ENCODE measurements around the gene SRI. TPM values are rescaled to one million over a fixed set of nuclear protein-coding genes. Genes with fewer than 3 reads are reported as not detected.
"Not testable (repeated sequence)": the region's sequence is repeated elsewhere in the genome, so short reads cannot be mapped to it uniquely, and the experiment has no call there.

The SRI gene, protein sequence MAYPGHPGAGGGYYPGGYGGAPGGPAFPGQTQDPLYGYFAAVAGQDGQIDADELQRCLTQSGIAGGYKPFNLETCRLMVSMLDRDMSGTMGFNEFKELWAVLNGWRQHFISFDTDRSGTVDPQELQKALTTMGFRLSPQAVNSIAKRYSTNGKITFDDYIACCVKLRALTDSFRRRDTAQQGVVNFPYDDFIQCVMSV
- total RNA-seq (2014; rRNA removed; shearing (Covaris generic)), result 155 and 163 TPM in 2 replicates

DNA sequence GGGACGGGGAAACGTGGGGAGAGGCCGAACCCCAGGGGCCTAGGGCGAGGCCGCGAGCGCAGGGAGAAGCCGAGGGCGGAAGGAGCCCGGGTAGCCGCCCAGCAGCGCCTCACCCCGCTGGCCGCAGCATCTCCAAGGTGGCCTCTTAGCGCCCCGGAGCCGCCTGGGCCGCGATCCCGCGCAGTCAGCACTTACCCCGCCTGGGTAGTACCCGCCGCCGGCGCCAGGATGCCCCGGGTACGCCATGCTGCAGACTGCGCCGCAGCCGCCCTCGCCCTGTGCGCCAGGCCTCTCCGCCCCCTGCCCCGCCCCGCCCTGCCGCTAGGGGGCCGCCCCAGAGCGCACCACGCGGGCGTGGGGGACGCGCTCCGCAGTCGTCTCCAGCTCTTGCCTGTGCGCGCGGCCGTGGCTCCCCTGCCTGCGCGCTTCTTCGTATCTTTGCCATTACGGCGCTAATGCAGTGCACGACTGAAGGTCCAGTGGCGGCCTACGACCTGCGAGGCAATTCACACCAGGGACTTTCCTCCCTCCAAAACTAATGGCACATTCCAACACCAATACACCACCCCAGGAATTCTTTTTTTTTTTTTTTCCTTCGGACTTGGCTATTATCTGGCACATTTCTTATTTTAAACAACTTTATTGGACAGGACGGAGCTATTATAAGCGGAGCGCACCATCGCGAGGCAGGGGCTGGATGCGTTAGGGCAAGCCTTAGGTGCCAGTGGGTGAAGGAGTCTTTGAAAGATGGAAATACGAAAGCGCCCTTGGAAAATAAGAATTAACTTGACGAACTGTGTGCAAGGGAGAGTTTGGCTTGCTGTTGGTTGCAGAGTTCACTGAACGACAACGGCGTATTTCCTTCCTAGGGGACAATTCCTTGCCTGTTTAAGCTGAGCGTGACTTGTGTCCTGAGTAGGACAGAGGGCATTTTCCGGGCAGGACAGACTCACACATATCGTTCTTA is at the start of gene SRI:
Gene SRI, minus strand, starts transcription at position 258 of the 967 bp plus-strand sequence. Its CDS starts 12 bp downstream, at position 246.
- Histone ChIP-seq H3K9me3 (replicated peaks) (no peaks in the 10 kb centered on the region), H3K4me1 (no peaks in the 10 kb centered on the region), H3K4me3 (peak within 1 kb of the TSS; percentile 98), H3K36me3 (peaks cover 18% of the 10 kb centered on the region; the same call in 1 of the 2 replicates), H3K27me3 (no peaks in the 10 kb centered on the region), H3K27ac (peak within 1 kb of the TSS; percentile 72)
- peak; percentile 86 to 91 for DNase-seq

DNA sequence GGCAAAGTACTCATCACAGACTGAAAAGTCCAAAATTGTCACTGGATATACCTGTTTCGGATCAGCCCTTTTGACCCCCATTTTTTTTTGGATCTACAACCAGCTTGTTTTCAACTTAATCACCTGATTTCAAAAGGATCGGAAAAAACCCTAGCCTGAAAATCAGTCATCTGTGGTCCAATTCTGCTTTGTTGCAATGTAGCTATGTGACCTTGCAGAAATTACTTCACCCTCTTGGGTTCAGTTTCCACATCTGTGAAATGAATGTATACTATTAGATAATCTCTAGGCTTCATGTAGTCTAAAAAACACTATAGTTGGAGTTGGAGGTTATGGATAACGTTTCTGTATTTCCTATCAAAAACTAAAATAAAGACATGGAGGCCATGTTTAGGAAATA is 49.7 kb upstream of the SRI start:
- Histone ChIP-seq H3K9me3 (replicated peaks) (no peaks in the 10 kb centered on the region), H3K4me3 (no peak overlapping the region), H3K36me3 (no peaks in the 10 kb centered on the region), H3K27me3 (no peaks in the 10 kb centered on the region), H3K4me1 (no peaks in the 10 kb centered on the region; the same call in 1 of the 2 replicates), H3K27ac (no peak overlapping the region)
- no peak for DNase-seq

DNA sequence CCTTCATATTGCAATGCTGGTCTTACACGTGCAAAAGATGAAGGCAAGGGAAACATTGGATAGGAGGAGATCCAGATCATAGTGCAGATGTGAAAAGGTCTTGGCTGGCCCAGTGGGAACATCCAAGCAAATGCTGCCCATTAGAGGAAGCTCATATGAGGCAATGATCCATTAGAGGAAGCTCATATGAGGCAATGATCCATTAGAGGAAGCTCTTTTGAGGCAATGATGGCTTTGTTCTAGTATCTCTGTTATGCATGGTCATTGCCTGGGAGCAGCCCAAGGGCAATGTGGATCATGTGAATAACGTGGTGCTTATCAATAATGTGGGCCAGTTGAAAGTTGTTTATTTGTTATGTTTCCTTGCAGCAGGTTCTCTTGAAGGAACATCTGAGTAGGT is 49.0 kb upstream of the SRI start:
- H3K4me3 ChIP-seq, result no peak overlapping the region
- no peaks in the 10 kb centered on the region for H3K9me3 ChIP-seq (replicated peaks)
- DNase-seq, result no peak
- no peak overlapping the region for H3K27ac ChIP-seq
- H3K4me1 ChIP-seq, result no peaks in the 10 kb centered on the region; the same call in 1 of the 2 replicates
- H3K27me3 ChIP-seq, result no peaks in the 10 kb centered on the region
- no peaks in the 10 kb centered on the region for H3K36me3 ChIP-seq

DNA sequence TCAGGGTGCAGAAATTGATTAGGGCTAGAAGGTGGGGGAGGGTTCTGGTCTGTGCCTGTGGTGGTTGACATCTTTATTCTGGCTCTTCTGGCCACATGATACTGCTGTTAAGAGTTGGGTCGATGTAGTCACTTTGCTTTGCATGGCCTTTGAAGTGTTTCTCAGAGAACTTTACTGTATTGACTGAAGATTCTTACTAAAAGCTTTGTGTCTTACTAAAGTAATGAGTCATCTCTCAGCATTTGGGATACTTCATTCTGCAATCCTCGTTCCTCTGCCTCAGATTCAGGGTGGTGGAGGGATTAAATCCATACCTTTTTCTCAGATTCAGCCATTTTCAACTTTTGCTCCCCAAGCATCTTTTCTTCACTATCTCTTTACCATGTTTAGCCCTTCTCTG is 48.2 kb upstream of the SRI start:
- Histone ChIP-seq H3K4me3 (no peak overlapping the region), H3K27ac (no peak overlapping the region), H3K36me3 (no peaks in the 10 kb centered on the region), H3K9me3 (replicated peaks) (no peaks in the 10 kb centered on the region), H3K4me1 (no peaks in the 10 kb centered on the region; the same call in 1 of the 2 replicates), H3K27me3 (no peaks in the 10 kb centered on the region)
- no peak for DNase-seq

DNA sequence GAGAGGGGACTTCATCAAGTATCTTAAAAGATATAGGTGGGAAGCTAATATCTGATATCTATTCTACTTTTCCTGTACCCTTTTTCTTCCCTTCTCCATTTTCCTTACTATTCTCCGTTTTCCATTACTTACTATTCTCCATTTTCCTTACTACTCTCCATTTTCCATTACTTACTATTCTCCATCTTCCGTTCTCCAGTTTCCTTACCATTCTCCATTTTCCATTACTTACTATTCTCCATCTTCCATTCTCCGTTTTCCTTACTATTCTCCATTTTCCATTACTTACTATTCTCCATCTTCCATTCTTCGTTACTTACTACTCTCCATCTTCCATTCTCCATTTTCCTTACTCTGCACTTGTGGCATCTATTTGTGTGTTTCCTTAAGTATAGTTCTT is 47.6 kb upstream of the SRI start:
- Histone ChIP-seq H3K27me3 (no peaks in the 10 kb centered on the region), H3K27ac (no peak overlapping the region), H3K9me3 (replicated peaks) (no peaks in the 10 kb centered on the region), H3K4me3 (no peak overlapping the region), H3K36me3 (no peaks in the 10 kb centered on the region), H3K4me1 (no peaks in the 10 kb centered on the region; the same call in 1 of the 2 replicates)
- peak in 1 of 2 experiments; percentile 36 for DNase-seq

DNA sequence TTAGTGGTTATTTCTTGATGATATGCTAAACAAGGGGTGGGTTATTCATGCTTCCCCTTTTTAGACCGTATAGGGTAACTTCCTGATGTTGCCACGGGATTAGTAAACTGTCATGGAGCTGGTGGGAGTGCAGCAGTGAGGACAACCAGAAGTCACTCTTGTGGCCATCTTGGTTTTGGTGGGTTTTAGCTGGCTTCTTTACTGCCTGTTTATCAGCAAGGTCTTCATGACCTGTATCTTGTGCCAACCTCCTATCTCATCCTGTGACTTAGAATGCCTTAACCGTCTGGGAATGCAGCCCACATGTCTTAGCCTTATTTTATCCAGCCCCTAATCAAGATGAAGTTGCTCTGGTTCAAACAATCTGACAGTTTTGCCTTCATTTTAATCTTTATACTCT is 45.1 kb upstream of the SRI start:
- H3K27ac ChIP-seq; H3K36me3 ChIP-seq; H3K4me1 ChIP-seq; DNase-seq; H3K9me3 ChIP-seq (replicated peaks); H3K4me3 ChIP-seq; H3K27me3 ChIP-seq: not testable (repeated sequence)

DNA sequence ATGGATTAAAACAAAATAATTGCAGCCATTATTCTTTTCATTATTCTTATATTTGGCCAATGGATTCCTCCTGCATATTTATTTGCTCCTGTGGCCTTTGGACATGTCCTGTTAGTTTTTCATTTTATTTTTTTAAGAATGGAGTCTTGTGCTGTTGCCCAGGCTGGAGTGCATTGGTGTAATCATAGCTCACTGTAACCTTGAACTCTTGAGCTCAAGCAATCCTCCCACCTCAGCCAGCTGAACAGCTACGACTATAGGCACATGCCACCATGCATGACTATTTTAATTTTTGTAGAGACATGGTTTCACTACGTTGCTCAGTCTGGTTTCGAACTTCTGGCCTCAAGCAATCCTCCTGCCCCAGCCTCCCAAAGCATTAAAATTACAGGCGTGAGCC is 42.7 kb upstream of the SRI start:
- Histone ChIP-seq H3K27me3 (no peaks in the 10 kb centered on the region), H3K27ac (no peak overlapping the region), H3K9me3 (replicated peaks) (no peaks in the 10 kb centered on the region), H3K36me3 (no peaks in the 10 kb centered on the region), H3K4me3 (no peak overlapping the region), H3K4me1 (no peaks in the 10 kb centered on the region; the same call in 1 of the 2 replicates)
- no peak for DNase-seq

GRCh38 chr7:88260719-88261118 is 40.9 kb upstream of the SRI start:
- Histone ChIP-seq H3K36me3 (no peaks in the 10 kb centered on the region), H3K4me1 (no peaks in the 10 kb centered on the region; the same call in 1 of the 2 replicates), H3K27me3 (no peaks in the 10 kb centered on the region), H3K27ac (no peak overlapping the region), H3K9me3 (replicated peaks) (no peaks in the 10 kb centered on the region), H3K4me3 (no peak overlapping the region)
- DNase-seq, result no peak

DNA sequence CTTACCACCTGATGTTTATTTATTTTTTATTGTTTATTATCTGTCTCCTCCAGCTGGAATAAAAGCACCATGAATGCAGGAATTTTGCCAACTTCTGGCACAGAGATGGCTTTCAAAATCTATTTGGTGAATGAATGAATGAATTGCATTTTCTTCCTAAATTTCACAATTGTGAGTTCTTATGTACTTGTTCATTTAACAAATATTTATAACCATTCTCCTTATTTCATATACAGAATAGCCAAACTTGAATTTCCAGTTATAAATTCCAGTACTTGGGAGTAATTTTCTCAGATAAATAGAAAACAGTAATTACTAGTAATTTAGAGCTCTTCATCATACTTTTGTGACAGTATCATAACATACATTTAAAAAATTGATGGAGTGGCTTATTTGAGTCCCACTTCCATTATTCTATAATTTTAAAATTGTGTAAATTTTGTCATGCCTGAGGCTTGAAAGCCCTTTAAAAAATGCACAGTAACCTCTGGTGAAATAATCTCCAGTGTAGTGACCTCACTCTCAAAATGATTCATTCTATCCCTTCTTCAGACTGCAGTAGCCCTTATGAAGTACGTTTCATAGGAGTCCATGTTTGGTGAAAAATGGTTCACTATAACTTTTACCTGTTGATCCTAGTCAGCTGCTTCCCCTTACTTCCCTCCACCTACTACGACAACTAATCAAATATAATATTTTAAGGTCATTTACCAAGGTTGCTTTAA is 40.0 kb upstream of the SRI start:
- Histone ChIP-seq H3K27me3 (no peaks in the 10 kb centered on the region), H3K36me3 (no peaks in the 10 kb centered on the region), H3K9me3 (replicated peaks) (no peaks in the 10 kb centered on the region), H3K27ac (no peak overlapping the region), H3K4me1 (no peaks in the 10 kb centered on the region; the same call in 1 of the 2 replicates), H3K4me3 (no peak overlapping the region)
- no peak for DNase-seq

GRCh38 chr7:88258296-88258695 is 38.5 kb upstream of the SRI start:
- not testable (repeated sequence) for H3K4me3 ChIP-seq; DNase-seq; H3K27ac ChIP-seq; H3K27me3 ChIP-seq; H3K9me3 ChIP-seq (replicated peaks); H3K36me3 ChIP-seq; H3K4me1 ChIP-seq

DNA sequence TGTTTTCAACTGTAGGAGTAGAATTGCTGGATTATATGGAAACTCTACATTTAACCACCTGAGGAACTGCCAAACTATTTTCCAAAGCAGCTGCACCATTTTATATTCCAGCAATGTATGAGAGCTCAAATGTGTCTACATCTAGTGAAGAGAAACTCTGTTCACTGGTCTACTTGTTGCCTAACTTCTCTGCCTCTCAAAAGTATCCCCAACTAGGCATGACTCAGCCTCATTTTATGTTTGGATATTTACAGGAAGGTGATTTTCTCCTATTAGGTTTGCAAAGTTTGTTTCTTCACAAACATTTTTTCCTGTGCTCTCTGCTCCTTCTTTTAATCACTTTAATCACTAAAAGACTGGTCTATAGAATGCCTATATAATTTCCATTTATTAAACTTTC is 37.1 kb upstream of the SRI start:
- no peak overlapping the region for H3K27ac ChIP-seq
- no peaks in the 10 kb centered on the region for H3K4me1 ChIP-seq
- no peak for DNase-seq
- H3K27me3 ChIP-seq, result no peaks in the 10 kb centered on the region
- H3K9me3 ChIP-seq (replicated peaks), result peaks cover 7% of the 10 kb centered on the region
- no peak overlapping the region for H3K4me3 ChIP-seq
- no peaks in the 10 kb centered on the region for H3K36me3 ChIP-seq

GRCh38 chr7:88254721-88255424 is 35.0 kb upstream of the SRI start:
- no peak for DNase-seq
- no peaks in the 10 kb centered on the region for H3K27me3 ChIP-seq
- H3K4me1 ChIP-seq, result no peaks in the 10 kb centered on the region
- H3K36me3 ChIP-seq, result no peaks in the 10 kb centered on the region
- no peak overlapping the region for H3K27ac ChIP-seq
- H3K9me3 ChIP-seq (replicated peaks), result peaks cover 7% of the 10 kb centered on the region
- no peak overlapping the region for H3K4me3 ChIP-seq

DNA sequence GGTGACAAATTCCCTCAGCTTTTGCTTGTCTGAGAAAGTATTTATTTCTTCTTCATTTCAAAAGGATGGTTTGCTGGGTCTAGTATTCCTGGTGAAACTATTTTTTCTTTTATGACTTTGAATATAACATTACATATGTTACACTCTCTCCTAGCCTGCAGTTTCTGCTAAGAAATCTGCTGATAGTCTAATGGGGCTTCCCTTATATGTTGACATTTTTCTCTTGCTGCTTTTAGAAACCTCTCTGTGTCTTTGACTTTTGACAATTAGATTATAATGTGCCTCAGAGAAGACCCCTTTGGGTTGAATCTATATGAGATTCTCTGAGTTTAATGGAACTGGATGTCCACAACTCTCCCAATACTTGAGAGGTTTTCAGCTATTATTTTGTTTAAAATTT is 33.8 kb upstream of the SRI start:
- Histone ChIP-seq H3K27me3 (no peaks in the 10 kb centered on the region), H3K36me3 (no peaks in the 10 kb centered on the region), H3K27ac (no peak overlapping the region), H3K9me3 (replicated peaks) (peaks cover 7% of the 10 kb centered on the region), H3K4me3 (no peak overlapping the region), H3K4me1 (no peaks in the 10 kb centered on the region)
- DNase-seq, result no peak

- Histone ChIP-seq H3K4me3 (no peak overlapping the region), H3K36me3 (no peaks in the 10 kb centered on the region; the same call in 1 of the 2 replicates), H3K27ac (no peak overlapping the region), H3K4me1 (no peaks in the 10 kb centered on the region), H3K9me3 (replicated peaks) (no peaks in the 10 kb centered on the region), H3K27me3 (no peaks in the 10 kb centered on the region)
- no peak for DNase-seq
Observed at GRCh38 chr7:88244258-88244657, 24.4 kb upstream of the SRI start.
